BLaER1 treated with 17β-estradiol and CSF1 and Interleukin-3, amounts not matched to agents 10 nM and 100 nM (cell line): ENCODE measurements around the gene ARHGEF28.

ENCODE experiments used
- H3K27ac ChIP-seq, 11 experiments: shearing (Covaris generic); formaldehyde crosslinking; 2 replicates each; pipeline ENCODE4 v1.8.1; 2022
- H3K27me3 ChIP-seq, 11 experiments: shearing (Covaris generic); formaldehyde crosslinking; 2 replicates each; pipeline ENCODE4 v1.8.1; 2022
- H3K36me3 ChIP-seq, 11 experiments: shearing (Covaris generic); formaldehyde crosslinking; 2 replicates each; pipeline ENCODE4 v1.8.1; 2022
- H3K4me1 ChIP-seq, 10 experiments: shearing (Covaris generic); formaldehyde crosslinking; 2 replicates each; pipeline ENCODE4 v1.8.1; 2022
- H3K4me2 ChIP-seq, 11 experiments: shearing (Covaris generic); formaldehyde crosslinking; 2 replicates each; pipeline ENCODE4 v1.8.1; 2022
- H3K4me3 ChIP-seq, 10 experiments: shearing (Covaris generic); formaldehyde crosslinking; 2 replicates each; pipeline ENCODE4 v1.8.1; 2022
- H3K9ac ChIP-seq, 11 experiments: shearing (Covaris generic); formaldehyde crosslinking; 2 replicates each; pipeline ENCODE4 v1.8.1; 2022
- H3K9me3 ChIP-seq, 11 experiments: shearing (Covaris generic); formaldehyde crosslinking; replicated peaks in 1 of 11; 2 replicates each; pipeline ENCODE4 v1.8.1; 2022
- H4K20me1 ChIP-seq, 11 experiments: shearing (Covaris generic); formaldehyde crosslinking; 2 replicates each; pipeline ENCODE4 v1.8.1; 2022
- Cebpa-rat ChIP-seq, 11 experiments: shearing (Covaris generic); IDR thresholded peaks; 2 replicates each; pipeline ENCODE4 v1.8.1; 2022

ARHGEF28 gene

GRCh38 chr5:73935719-73936118, 309.7 kb downstream of the ARHGEF28 start:
- H3K4me1 ChIP-seq = no peaks in the 10 kb centered on the region
- H3K4me2 ChIP-seq = no peak overlapping the region
- H3K27me3 ChIP-seq = no peaks in the 10 kb centered on the region
- no peaks in the 10 kb centered on the region for H3K36me3 ChIP-seq
- TF ChIP-seq Cebpa-rat (IDR thresholded peaks at IDR 0.05) = no peak
- no peak overlapping the region for H3K27ac ChIP-seq
- H3K9ac ChIP-seq = no peak overlapping the region
- H3K4me3 ChIP-seq = no peak overlapping the region
- no peaks in the 10 kb centered on the region for H4K20me1 ChIP-seq
- H3K9me3 ChIP-seq = no peaks in the 10 kb centered on the region

- no peaks in the 10 kb centered on the region for H3K27me3 ChIP-seq
- H3K9me3 ChIP-seq = peaks cover 0 to 7% (median 0%) of the 10 kb centered on the region in 11 experiments; a peak in 6 of 22 replicates
- TF ChIP-seq Cebpa-rat (IDR thresholded peaks at IDR 0.05) = no peak
- no peak overlapping the region for H3K27ac ChIP-seq
- H3K36me3 ChIP-seq = no peaks in the 10 kb centered on the region
- no peak overlapping the region for H3K4me2 ChIP-seq
- no peaks in the 10 kb centered on the region for H4K20me1 ChIP-seq
- H3K4me1 ChIP-seq = no peaks in the 10 kb centered on the region
- H3K9ac ChIP-seq = no peak overlapping the region
- no peak overlapping the region for H3K4me3 ChIP-seq
Measured at GRCh38 chr5:73938280-73938937, 312.4 kb downstream of the ARHGEF28 start.

GRCh38 chr5:73938938-73939320, 312.9 kb downstream of the ARHGEF28 start:
- no peak for TF ChIP-seq Cebpa-rat (IDR thresholded peaks at IDR 0.05)
- H4K20me1 ChIP-seq = no peaks in the 10 kb centered on the region
- H3K9ac ChIP-seq = no peak overlapping the region
- no peak overlapping the region for H3K4me3 ChIP-seq
- H3K27me3 ChIP-seq = no peaks in the 10 kb centered on the region
- no peaks in the 10 kb centered on the region for H3K36me3 ChIP-seq
- no peak overlapping the region for H3K27ac ChIP-seq
- H3K4me1 ChIP-seq = no peaks in the 10 kb centered on the region
- no peak overlapping the region for H3K4me2 ChIP-seq
- peaks cover 0 to 8% (median 0%) of the 10 kb centered on the region in 11 experiments; a peak in 6 of 22 replicates for H3K9me3 ChIP-seq

- H3K27ac ChIP-seq = no peak overlapping the region
- no peaks in the 10 kb centered on the region for H4K20me1 ChIP-seq
- H3K4me1 ChIP-seq = no peaks in the 10 kb centered on the region
- no peaks in the 10 kb centered on the region for H3K36me3 ChIP-seq
- no peaks in the 10 kb centered on the region for H3K27me3 ChIP-seq
- no peak overlapping the region for H3K4me2 ChIP-seq
- no peak overlapping the region for H3K9ac ChIP-seq
- no peak overlapping the region for H3K4me3 ChIP-seq
- TF ChIP-seq Cebpa-rat (IDR thresholded peaks at IDR 0.05) = no peak
- peaks cover 0 to 8% (median 0%) of the 10 kb centered on the region in 11 experiments; a peak in 8 of 22 replicates for H3K9me3 ChIP-seq
Measured at GRCh38 chr5:73939557-73939956, 313.6 kb downstream of the ARHGEF28 start.

- Histone ChIP-seq H3K4me2 (no peak overlapping the region), H3K36me3 (no peaks in the 10 kb centered on the region), H3K9me3 (peaks cover 0 to 11% (median 4%) of the 10 kb centered on the region in 11 experiments; a peak in 8 of 22 replicates), H3K9ac (no peak overlapping the region), H4K20me1 (no peaks in the 10 kb centered on the region), H3K4me1 (no peaks in the 10 kb centered on the region), H3K4me3 (no peak overlapping the region), H3K27me3 (no peaks in the 10 kb centered on the region), H3K27ac (no peak overlapping the region)
- TF ChIP-seq Cebpa-rat (IDR thresholded peaks at IDR 0.05) = no peak
Measured at GRCh38 chr5:73940026-73940425, 314.0 kb downstream of the ARHGEF28 start.

GRCh38 chr5:73940801-73941200, 314.8 kb downstream of the ARHGEF28 start:
- Histone ChIP-seq H3K27me3 (no peaks in the 10 kb centered on the region), H4K20me1 (no peaks in the 10 kb centered on the region), H3K9me3 (peaks cover 0 to 16% (median 5%) of the 10 kb centered on the region in 11 experiments; a peak in 8 of 22 replicates), H3K36me3 (no peaks in the 10 kb centered on the region), H3K9ac (no peak overlapping the region), H3K27ac (no peak overlapping the region), H3K4me2 (no peak overlapping the region), H3K4me3 (no peak overlapping the region), H3K4me1 (no peaks in the 10 kb centered on the region)
- no peak for TF ChIP-seq Cebpa-rat (IDR thresholded peaks at IDR 0.05)

GRCh38 chr5:73942783-73943182, 316.8 kb downstream of the ARHGEF28 start:
- Histone ChIP-seq H3K27ac (no peak overlapping the region), H3K4me3 (no peak overlapping the region), H3K4me2 (no peak overlapping the region), H3K9ac (no peak overlapping the region), H3K4me1 (peaks cover 0 to 8% (median 0%) of the 10 kb centered on the region in 10 experiments; a peak in 5 of 20 replicates), H3K36me3 (no peaks in the 10 kb centered on the region), H3K9me3 (peaks cover 0 to 16% (median 5%) of the 10 kb centered on the region in 11 experiments; a peak in 8 of 22 replicates), H3K27me3 (no peaks in the 10 kb centered on the region), H4K20me1 (no peaks in the 10 kb centered on the region)
- TF ChIP-seq Cebpa-rat (IDR thresholded peaks at IDR 0.05) = no peak

- no peak overlapping the region for H3K4me2 ChIP-seq
- H3K4me1 ChIP-seq = peaks cover 0 to 10% (median 0%) of the 10 kb centered on the region in 10 experiments; a peak in 5 of 20 replicates
- no peaks in the 10 kb centered on the region for H3K36me3 ChIP-seq
- no peaks in the 10 kb centered on the region for H4K20me1 ChIP-seq
- H3K4me3 ChIP-seq = no peak overlapping the region
- TF ChIP-seq Cebpa-rat (IDR thresholded peaks at IDR 0.05) = no peak
- peaks cover 0 to 16% (median 5%) of the 10 kb centered on the region in 11 experiments; a peak in 8 of 22 replicates for H3K9me3 ChIP-seq
- no peak overlapping the region for H3K9ac ChIP-seq
- H3K27me3 ChIP-seq = no peaks in the 10 kb centered on the region
- no peak overlapping the region for H3K27ac ChIP-seq
Measured at GRCh38 chr5:73943397-73943796, 317.4 kb downstream of the ARHGEF28 start.

- Histone ChIP-seq H3K9me3 (peaks cover 0 to 16% (median 5%) of the 10 kb centered on the region in 11 experiments; a peak in 8 of 22 replicates), H3K4me1 (peaks cover 0 to 22% (median 0%) of the 10 kb centered on the region in 10 experiments; a peak in 6 of 20 replicates), H3K27ac (no peak overlapping the region), H3K27me3 (no peaks in the 10 kb centered on the region), H3K36me3 (no peaks in the 10 kb centered on the region), H3K4me2 (no peak overlapping the region), H3K4me3 (no peak overlapping the region), H3K9ac (no peak overlapping the region), H4K20me1 (no peaks in the 10 kb centered on the region)
- TF ChIP-seq Cebpa-rat (IDR thresholded peaks at IDR 0.05) = no peak
Measured at GRCh38 chr5:73944581-73944980, 318.6 kb downstream of the ARHGEF28 start.

- Histone ChIP-seq H3K27ac (no peak overlapping the region), H3K4me2 (no peak overlapping the region), H3K4me1 (peaks cover 0 to 23% (median 0%) of the 10 kb centered on the region in 10 experiments; a peak in 6 of 20 replicates), H3K27me3 (no peaks in the 10 kb centered on the region), H3K9ac (no peak overlapping the region), H4K20me1 (no peaks in the 10 kb centered on the region), H3K4me3 (no peak overlapping the region), H3K36me3 (no peaks in the 10 kb centered on the region), H3K9me3 (peaks cover 0 to 16% (median 5%) of the 10 kb centered on the region in 11 experiments; a peak in 8 of 22 replicates)
- TF ChIP-seq Cebpa-rat (IDR thresholded peaks at IDR 0.05) = no peak
Measured at GRCh38 chr5:73945505-73945904, 319.5 kb downstream of the ARHGEF28 start.
